ENCODE results near the gene SLC25A47.
A peak's percentile ranks its signal among the peaks of the same experiment; 100 is the strongest.

SLC25A47 gene

GRCh38 chr14:100339766-100340422, 16.8 kb downstream of the SLC25A47 start:
- Histone ChIP-seq H3K79me2 (ENCODE audit: control insufficient read depth, low read length) (no peaks in the 10 kb centered on the region), H3K4me1 (ENCODE audit: control insufficient read depth, low read length) (peaks cover 14% of the 10 kb centered on the region), H3K27ac (ENCODE audit: low read depth, low read length) (no peak overlapping the region), H4K20me1 (ENCODE audit: control insufficient read depth, insufficient read depth, low read depth, low read length) (no peaks in the 10 kb centered on the region), H3K27me3 (ENCODE audit: control insufficient read depth, low read length) (no peaks in the 10 kb centered on the region), H3F3A (ENCODE audit: control insufficient read depth, insufficient read depth) (no peaks in the 10 kb centered on the region), H3K36me3 (ENCODE audit: control insufficient read depth, low read length) (peaks cover 37% of the 10 kb centered on the region), H3K4me3 (ENCODE audit: low read length) (no peak overlapping the region), H3K4me2 (ENCODE audit: low read length) (no peak overlapping the region), H3K9me3 (ENCODE audit: control insufficient read depth, insufficient read depth, low read length) (no peaks in the 10 kb centered on the region), H3K9me2 (replicated peaks; ENCODE audit: control insufficient read depth, low read length) (no peaks in the 10 kb centered on the region)
- TF ChIP-seq CTCF (IDR thresholded peaks at IDR 0.05; ENCODE audit: low read depth, low read length, poor library complexity, severe bottlenecking) (no peak), EZH2phosphoT487 (IDR thresholded peaks at IDR 0.05; ENCODE audit: borderline replicate concordance, low read length) (no peak)

- Histone ChIP-seq H3K27ac (ENCODE audit: low read depth, low read length) (no peak overlapping the region), H3K4me2 (ENCODE audit: low read length) (no peak overlapping the region), H3K4me1 (ENCODE audit: control insufficient read depth, low read length) (peaks cover 14% of the 10 kb centered on the region), H3F3A (ENCODE audit: control insufficient read depth, insufficient read depth) (no peaks in the 10 kb centered on the region), H3K9me3 (ENCODE audit: control insufficient read depth, insufficient read depth, low read length) (no peaks in the 10 kb centered on the region), H3K27me3 (ENCODE audit: control insufficient read depth, low read length) (no peaks in the 10 kb centered on the region), H3K9me2 (replicated peaks; ENCODE audit: control insufficient read depth, low read length) (no peaks in the 10 kb centered on the region), H3K36me3 (ENCODE audit: control insufficient read depth, low read length) (peaks cover 36% of the 10 kb centered on the region), H4K20me1 (ENCODE audit: control insufficient read depth, insufficient read depth, low read depth, low read length) (no peaks in the 10 kb centered on the region), H3K4me3 (ENCODE audit: low read length) (no peak overlapping the region), H3K79me2 (ENCODE audit: control insufficient read depth, low read length) (no peaks in the 10 kb centered on the region)
- TF ChIP-seq EZH2phosphoT487 (IDR thresholded peaks at IDR 0.05; ENCODE audit: borderline replicate concordance, low read length) (no peak), CTCF (IDR thresholded peaks at IDR 0.05; ENCODE audit: low read depth, low read length, poor library complexity, severe bottlenecking) (no peak)
Observed at GRCh38 chr14:100340423-100340813, 17.3 kb downstream of the SLC25A47 start.

GRCh38 chr14:100341301-100342031, 18.3 kb downstream of the SLC25A47 start:
- no peaks in the 10 kb centered on the region for H3K27me3 ChIP-seq (ENCODE audit: control insufficient read depth, low read length)
- H3K36me3 ChIP-seq (ENCODE audit: control insufficient read depth, low read length): peaks cover 43% of the 10 kb centered on the region
- H3K9me2 ChIP-seq (replicated peaks; ENCODE audit: control insufficient read depth, low read length): no peaks in the 10 kb centered on the region
- H3K9me3 ChIP-seq (ENCODE audit: control insufficient read depth, insufficient read depth, low read length): no peaks in the 10 kb centered on the region
- no peaks in the 10 kb centered on the region for H4K20me1 ChIP-seq (ENCODE audit: control insufficient read depth, insufficient read depth, low read depth, low read length)
- H3K27ac ChIP-seq (ENCODE audit: low read depth, low read length): no peak overlapping the region
- no peaks in the 10 kb centered on the region for H3F3A ChIP-seq (ENCODE audit: control insufficient read depth, insufficient read depth)
- peaks cover 14% of the 10 kb centered on the region for H3K4me1 ChIP-seq (ENCODE audit: control insufficient read depth, low read length)
- H3K4me2 ChIP-seq (ENCODE audit: low read length): peak overlapping the region; percentile 8; the same call in 1 of the 2 replicates
- H3K79me2 ChIP-seq (ENCODE audit: control insufficient read depth, low read length): no peaks in the 10 kb centered on the region
- TF ChIP-seq CTCF (IDR thresholded peaks at IDR 0.05; ENCODE audit: low read depth, low read length, poor library complexity, severe bottlenecking) (no peak), EZH2phosphoT487 (IDR thresholded peaks at IDR 0.05; ENCODE audit: borderline replicate concordance, low read length) (no peak)
- H3K4me3 ChIP-seq (ENCODE audit: low read length): no peak overlapping the region
